IMR-90 (cell line): ENCODE measurements around the gene TAX1BP1. TPM values are rescaled to one million over a fixed set of nuclear protein-coding genes. Genes with fewer than 3 reads are reported as not detected.

ENCODE experiments used
- ATAC-seq: fragments of 200-7000 bp; cut with Tn5 transposase; 2 replicates; pipeline ENCODE4 v1.9.1; 2020; ENCODE audit warnings: low read depth, mild to moderate bottlenecking, moderate library complexity
- BruUV-seq: library from RNA; stranded (reverse); fragments of 400-500 nt; replicated peaks from 2 replicates; lab custom pipeline; 2021; lab: Mats Ljungman, UMichigan
- CTCF ChIA-PET: fragments of 300-600 bp; formaldehyde crosslinking; extraction: SDS; loops from one replicate; lab custom pipeline; 2021; ENCODE audit warnings: antibody characterized with exemption; lab: Yijun Ruan, JAX
- POLR2A ChIA-PET: fragments of 300-600 bp; sonication (Branson Sonifier 250); formaldehyde crosslinking; loops from one replicate; lab custom pipeline; 2022; ENCODE audit warnings: antibody characterized with exemption; ENCODE audit not compliant: unreplicated experiment; lab: Charles Lee
- DNase-seq: peaks from one replicate; pipeline ENCODE4 v3.0.0; 2013
- H2AFZ ChIP-seq: replicated peaks from 2 replicates; pipeline ENCODE3; 2013; ENCODE audit warnings: low read length, mild to moderate bottlenecking; ENCODE audit not compliant: poor library complexity
- H2AK5ac ChIP-seq: 2 replicates; pipeline ENCODE4 v1.6.1; 2013; ENCODE audit warnings: low read depth, low read length, inconsistent platforms
- H2AK9ac ChIP-seq: replicated peaks from 2 replicates; pipeline ENCODE3; 2013; ENCODE audit warnings: mild to moderate bottlenecking, low read depth, low read length, moderate library complexity; ENCODE audit not compliant: poor library complexity
- H2BK120ac ChIP-seq: 2 replicates; pipeline ENCODE4 v1.6.1; 2013; ENCODE audit warnings: low read depth, low read length, inconsistent platforms
- H2BK15ac ChIP-seq: 3 replicates; pipeline ENCODE4 v1.6.1; 2013; ENCODE audit warnings: low read depth, low read length, inconsistent platforms
- H2BK20ac ChIP-seq: 2 replicates; pipeline ENCODE4 v1.6.1; 2013; ENCODE audit warnings: low read depth, mild to moderate bottlenecking, inconsistent platforms, low read length, moderate library complexity
- H2BK5ac ChIP-seq: 2 replicates; pipeline ENCODE4 v1.6.1; 2013; ENCODE audit warnings: mild to moderate bottlenecking, low read depth, low read length, inconsistent platforms; ENCODE audit not compliant: poor library complexity, severe bottlenecking
- H3K14ac ChIP-seq: replicated peaks from 2 replicates; pipeline ENCODE4 v1.6.1; 2013; ENCODE audit warnings: low read depth, low read length, inconsistent platforms
- H3K18ac ChIP-seq: 2 replicates; pipeline ENCODE4 v1.6.1; 2013; ENCODE audit warnings: low read depth, low read length, control low read depth
- H3K23ac ChIP-seq: 2 replicates; pipeline ENCODE4 v1.6.1; 2013; ENCODE audit warnings: low read depth, low read length, inconsistent platforms
- H3K27ac ChIP-seq: 2 replicates; pipeline ENCODE4 v1.5.1; 2013; ENCODE audit warnings: mild to moderate bottlenecking, control low read depth, low read length; ENCODE audit not compliant: insufficient read depth
- H3K27me3 ChIP-seq: 2 replicates; pipeline ENCODE4 v1.6.1; 2013; ENCODE audit warnings: low read length; ENCODE audit not compliant: control insufficient read depth, insufficient read depth
- H3K36me3 ChIP-seq: 2 replicates; pipeline ENCODE4 v1.6.1; 2013; ENCODE audit warnings: low read length, mixed read lengths; ENCODE audit not compliant: control insufficient read depth, insufficient read depth
- H3K4ac ChIP-seq: 2 replicates; pipeline ENCODE4 v1.6.1; 2013; ENCODE audit warnings: low read depth, low read length, inconsistent platforms
- H3K4me1 ChIP-seq: 2 replicates; pipeline ENCODE4 v1.6.1; 2013; ENCODE audit warnings: low read length, mixed read lengths; ENCODE audit not compliant: control insufficient read depth, insufficient read depth
- H3K4me2 ChIP-seq: 2 replicates; pipeline ENCODE4 v1.6.1; 2013; ENCODE audit warnings: low read depth, mild to moderate bottlenecking, control low read depth, low read length, moderate library complexity
- H3K4me3 ChIP-seq: 2 replicates; pipeline ENCODE4 v1.5.1; 2013; ENCODE audit warnings: low read depth, mild to moderate bottlenecking, control low read depth, low read length, moderate library complexity; ENCODE audit not compliant: insufficient read depth
- H3K56ac ChIP-seq: 2 replicates; pipeline ENCODE4 v1.6.1; 2013; ENCODE audit warnings: low read length, inconsistent platforms; ENCODE audit not compliant: insufficient read depth; ENCODE audit errors: extremely low read depth
- H3K79me1 ChIP-seq, 2 experiments: 2 replicates each; pipeline ENCODE4 v1.6.1; 2013; ENCODE audit warnings: low read length in 2 of 2, inconsistent platforms in 1 of 2, low read depth in 1 of 2
- H3K9ac ChIP-seq: 2 replicates; pipeline ENCODE4 v1.6.1; 2013; ENCODE audit warnings: low read depth, low read length, control low read depth
- H3K9me1 ChIP-seq: 2 replicates; pipeline ENCODE4 v1.6.1; 2013; ENCODE audit warnings: low read length, inconsistent platforms; ENCODE audit not compliant: insufficient read depth
- H3K9me3 ChIP-seq: 2 replicates; pipeline ENCODE4 v1.6.1; 2013; ENCODE audit warnings: low read length; ENCODE audit not compliant: control insufficient read depth, insufficient read depth
- H4K20me1 ChIP-seq: 2 replicates; pipeline ENCODE4 v1.6.1; 2013; ENCODE audit warnings: low read length, inconsistent platforms; ENCODE audit not compliant: insufficient read depth
- H4K5ac ChIP-seq: 2 replicates; pipeline ENCODE4 v1.6.1; 2013; ENCODE audit warnings: mild to moderate bottlenecking, low read depth, low read length, control low read depth
- H4K8ac ChIP-seq, 2 experiments: 2 replicates each; pipeline ENCODE4 v1.6.1; 2013; ENCODE audit warnings: low read depth in 2 of 2, low read length in 2 of 2, control low read depth in 1 of 2, inconsistent platforms in 1 of 2
- H4K91ac ChIP-seq: 2 replicates; pipeline ENCODE4 v1.6.1; 2013; ENCODE audit warnings: low read depth, low read length, inconsistent platforms; ENCODE audit not compliant: insufficient read depth
- CEBPB ChIP-seq: IDR thresholded peaks from 2 replicates; pipeline ENCODE4 v1.6.1; 2012; ENCODE audit warnings: low read depth, low read length, improper control_type of control experiment
- CTCF ChIP-seq: conservative IDR thresholded peaks from 2 replicates; pipeline ENCODE4 v1.5.1; 2012; ENCODE audit warnings: mild to moderate bottlenecking, low read depth, low read length, improper control_type of control experiment
- FOS ChIP-seq: fragments of 150-350 bp; IDR thresholded peaks from 2 replicates; pipeline ENCODE4 v1.6.1; 2016; ENCODE audit warnings: low read depth, low read length
- POLR2A ChIP-seq: IDR thresholded peaks from 2 replicates; pipeline ENCODE4 v1.6.1; 2012; ENCODE audit warnings: mild to moderate bottlenecking, low read depth, low read length
- RAD21 ChIP-seq: IDR thresholded peaks from 2 replicates; pipeline ENCODE4 v1.6.1; 2012; ENCODE audit warnings: low read length, improper control_type of control experiment
- WGBS, 2 experiments: methylation state at CpG; one replicate each; pipeline versions ENCODE4 v1.1.5 to v1.1.7; 2013; ENCODE audit warnings: missing lambda C conversion rate in 2 of 2; ENCODE audit not compliant: insufficient read length in 1 of 2; ENCODE audit errors: extremely low coverage in 2 of 2; 5-methylcytosine and 5-hydroxymethylcytosine counted together
- dilution Hi-C: fragments of 300-500 bp; cut with HindIII; formaldehyde crosslinking; loops from one replicate; pipeline ENCODE4 v1.14.3; 2018; ENCODE audit warnings: low sequenced_read_pairs; ENCODE audit not compliant: unreplicated experiment
- in situ Hi-C: fragments of 300-500 bp; cut with MboI; formaldehyde crosslinking; loops from 3 replicates; pipeline ENCODE4 v1.14.3; 2019; ENCODE audit warnings: low sequenced_read_pairs, inconsistent platforms, mixed read lengths
- intact Hi-C: fragments of 100-400 bp; cut with micrococcal nuclease; formaldehyde crosslinking; loops from 2 replicates; pipeline ENCODE4 v1.10.0; 2022
- polyA plus RNA-seq, 3 experiments: library from polyadenylated mRNA; depleted of rRNA; stranded (reverse); fragments of >200 nt; gene quantifications; 2 replicates each; pipeline ENCODE4 v1.2.3, GENCODE V29; 2012; ENCODE audit warnings: low replicate concordance in 1 of 3
- total RNA-seq: library from RNA; depleted of rRNA; stranded (reverse); fragments of >200 nt; gene quantifications from 2 replicates; pipeline ENCODE4 v1.2.3, GENCODE V29; 2012

TAX1BP1 gene
- total and polyA plus RNA-seq, 2 of the 4 experiments (the other 2 are of a cell fraction): 49.0 to 52.7 TPM

GRCh38 chr7:27863880-27864279, 123.9 kb downstream of the TAX1BP1 start:
- Histone ChIP-seq H3K9ac (no peak overlapping the region), H4K20me1 (peaks cover 4% of the 10 kb centered on the region; the same call in 1 of the 2 replicates), H3K36me3 (peaks cover 3% of the 10 kb centered on the region), H3K56ac (no peak overlapping the region), H3K4me2 (no peak overlapping the region), H3K4ac (no peak overlapping the region), H3K4me3 (no peak overlapping the region), H2AK9ac (no peak overlapping the region), H3K79me1 (peaks cover 0 to 9% of the 10 kb centered on the region in 2 experiments; a peak in 2 of 4 replicates), H4K5ac (no peak overlapping the region), H2BK120ac (no peak overlapping the region), H2BK5ac (no peak overlapping the region), H2AK5ac (no peak overlapping the region), H3K23ac (no peak overlapping the region), H3K27ac (no peak overlapping the region), H3K14ac (no peak overlapping the region), H2BK15ac (no peak overlapping the region), H3K27me3 (no peaks in the 10 kb centered on the region), H4K8ac (no peak overlapping the region), H3K9me3 (no peaks in the 10 kb centered on the region), H4K91ac (no peak overlapping the region), H3K18ac (no peak overlapping the region), H2BK20ac (no peak overlapping the region), H2AFZ (no peak overlapping the region), H3K9me1 (0 out of 2 replicates have a peak, but pooled peaks cover 3% of the 10 kb centered on the region), H3K4me1 (no peaks in the 10 kb centered on the region)
- CTCF ChIA-PET: no interaction called here
- in situ Hi-C loops: no loop called here
- DNase-seq: peak; percentile 53
- 92% methylated on average over 5 of the region's 11 CpGs; no CpG with 5 or more reads in 1 of the 2 experiments for WGBS, 2 experiments
- TF ChIP-seq FOS (no peak), CTCF (no peak), CEBPB (no peak), RAD21 (no peak), POLR2A (no peak)
- POLR2A ChIA-PET: interaction anchor here (0.7 kb wide), 1 partner anchor 115 kb away, joined by 3 read pairs; no protein-coding TSS in a partner anchor
- ATAC-seq: no peak
- dilution Hi-C loops: no loop called here
- BruUV-seq: no TSS peak
- intact Hi-C loops: no loop called here
